ENCODE measurements around the gene NDUFS8. TPM values are rescaled to one million over a fixed set of nuclear protein-coding genes. Genes with fewer than 3 reads are reported as not detected.

The NDUFS8 gene
- total RNA-seq, 1 experiment from 2014 or later: 214 TPM

GRCh38 chr11:68067991-68068390, 37.5 kb downstream of the NDUFS8 start:
- H3K27me3 ChIP-seq (ENCODE audit: insufficient read depth, low read length): no peaks in the 10 kb centered on the region
- H3K56ac ChIP-seq (ENCODE audit: insufficient read length, low read depth, low read length): no peak overlapping the region
- no peak overlapping the region for H3K23ac ChIP-seq (ENCODE audit: insufficient read length, low read depth, low read length)
- no peaks in the 10 kb centered on the region for H3K9me3 ChIP-seq (ENCODE audit: control insufficient read depth, low read depth, low read length)
- Mint-ChIP-seq H3K27me3 (ENCODE audit: low read depth) (no peaks in the 10 kb centered on the region), H3K4me3 (no peak overlapping the region), H3K36me3 (ENCODE audit: insufficient read depth in 1 of 3, low read depth in 3 of 3) (peaks cover 47 to 95% (median 83%) of the 10 kb centered on the region in 3 experiments), H3K4me1 (no peaks in the 10 kb centered on the region), H3K9me3 (no peaks in the 10 kb centered on the region), H3K27ac (no peak overlapping the region; a peak in 2 of 7 replicates)
- H3K27ac ChIP-seq (ENCODE audit: insufficient read length, low read depth, low read length): no peak overlapping the region
- no peak overlapping the region for H2BK120ac ChIP-seq (ENCODE audit: low read depth, low read length, poor library complexity, severe bottlenecking)
- H3K18ac ChIP-seq (ENCODE audit: insufficient read length, low read depth, low read length): no peak overlapping the region
- no peak overlapping the region for H2AK5ac ChIP-seq (ENCODE audit: insufficient read length, low read length)
- no peak overlapping the region for H4K91ac ChIP-seq (ENCODE audit: insufficient read length, low read depth, low read length)
- H3K79me2 ChIP-seq (ENCODE audit: insufficient read depth, low read length): no peaks in the 10 kb centered on the region
- H2BK20ac ChIP-seq (ENCODE audit: low read depth, low read length, poor library complexity, severe bottlenecking): no peak overlapping the region
- TF ChIP-seq, protein P1, sequence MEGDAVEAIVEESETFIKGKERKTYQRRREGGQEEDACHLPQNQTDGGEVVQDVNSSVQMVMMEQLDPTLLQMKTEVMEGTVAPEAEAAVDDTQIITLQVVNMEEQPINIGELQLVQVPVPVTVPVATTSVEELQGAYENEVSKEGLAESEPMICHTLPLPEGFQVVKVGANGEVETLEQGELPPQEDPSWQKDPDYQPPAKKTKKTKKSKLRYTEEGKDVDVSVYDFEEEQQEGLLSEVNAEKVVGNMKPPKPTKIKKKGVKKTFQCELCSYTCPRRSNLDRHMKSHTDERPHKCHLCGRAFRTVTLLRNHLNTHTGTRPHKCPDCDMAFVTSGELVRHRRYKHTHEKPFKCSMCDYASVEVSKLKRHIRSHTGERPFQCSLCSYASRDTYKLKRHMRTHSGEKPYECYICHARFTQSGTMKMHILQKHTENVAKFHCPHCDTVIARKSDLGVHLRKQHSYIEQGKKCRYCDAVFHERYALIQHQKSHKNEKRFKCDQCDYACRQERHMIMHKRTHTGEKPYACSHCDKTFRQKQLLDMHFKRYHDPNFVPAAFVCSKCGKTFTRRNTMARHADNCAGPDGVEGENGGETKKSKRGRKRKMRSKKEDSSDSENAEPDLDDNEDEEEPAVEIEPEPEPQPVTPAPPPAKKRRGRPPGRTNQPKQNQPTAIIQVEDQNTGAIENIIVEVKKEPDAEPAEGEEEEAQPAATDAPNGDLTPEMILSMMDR (conservative IDR thresholded peaks at IDR 0.05): no peak
- H3T11ph ChIP-seq (ENCODE audit: low read length): no peak overlapping the region
- no peak overlapping the region for H4K5ac ChIP-seq (ENCODE audit: insufficient read length, low read depth, low read length)
- WGBS (ENCODE audit: extremely low coverage, insufficient read length, low lambda C conversion rate): no CpG with 5 or more reads among the region's 5 CpGs
- H4K20me1 ChIP-seq (ENCODE audit: control insufficient read depth, insufficient read depth, insufficient read length): no peaks in the 10 kb centered on the region
- no peaks in the 10 kb centered on the region for H3K79me1 ChIP-seq (ENCODE audit: insufficient read depth, low read depth, low read length, poor library complexity, severe bottlenecking)
- no peak overlapping the region for H3K9ac ChIP-seq (ENCODE audit: extremely low read depth, insufficient read length, low read length)
- no peak overlapping the region for H2BK12ac ChIP-seq (ENCODE audit: insufficient read length, low read depth, low read length)
- no peak overlapping the region for H2BK15ac ChIP-seq (ENCODE audit: low read depth, low read length)
- H3K23me2 ChIP-seq (ENCODE audit: insufficient read length, low read depth, low read length, poor library complexity, severe bottlenecking): no peaks in the 10 kb centered on the region
- H3K4ac ChIP-seq (ENCODE audit: low read depth, low read length): no peak overlapping the region
- H3K14ac ChIP-seq (ENCODE audit: insufficient read depth, low read length): no peak overlapping the region
- no peak overlapping the region for H2BK5ac ChIP-seq (ENCODE audit: insufficient read length, low read length)
- no peak for DNase-seq
- no peaks in the 10 kb centered on the region for H3K4me1 ChIP-seq (ENCODE audit: insufficient read depth, low read length)
- no peak overlapping the region for H4K8ac ChIP-seq (replicated peaks; ENCODE audit: insufficient read length, low read depth, low read length)
- no peak overlapping the region for H3K4me2 ChIP-seq (ENCODE audit: insufficient read depth, insufficient read length, low read length)
- H2AFZ ChIP-seq (ENCODE audit: low read length): no peak overlapping the region
